Measurements from ENCODE around the gene RTKN.

The RTKN gene

GRCh38 chr2:74396149-74396548 lies 45.6 kb downstream of the RTKN start:
- no peak for DNase-seq (ENCODE audit: low read depth)
- H3K4me3 ChIP-seq (ENCODE audit: control insufficient read depth, low read depth, low read length), result no peak overlapping the region
- no peak for TF ChIP-seq CTCF (IDR thresholded peaks at IDR 0.05; ENCODE audit: control insufficient read depth, insufficient read depth, low read depth, low read length, missing control alignments)

- H3K4me3 ChIP-seq (ENCODE audit: control insufficient read depth, low read depth, low read length), result no peak overlapping the region
- TF ChIP-seq CTCF (IDR thresholded peaks at IDR 0.05; ENCODE audit: control insufficient read depth, insufficient read depth, low read depth, low read length, missing control alignments), result no peak
- no peak for DNase-seq (ENCODE audit: low read depth)
These were observed 48.2 kb downstream of the RTKN start for GRCh38 chr2:74393525-74393924.

GRCh38 chr2:74392449-74392743 lies 49.3 kb downstream of the RTKN start:
- H3K4me3 ChIP-seq (ENCODE audit: control insufficient read depth, low read depth, low read length), result no peak overlapping the region
- TF ChIP-seq CTCF (IDR thresholded peaks at IDR 0.05; ENCODE audit: control insufficient read depth, insufficient read depth, low read depth, low read length, missing control alignments), result no peak
- no peak for DNase-seq (ENCODE audit: low read depth)

GRCh38 chr2:74391580-74392448 lies 49.9 kb downstream of the RTKN start:
- peak; percentile 96 for TF ChIP-seq CTCF (IDR thresholded peaks at IDR 0.05; ENCODE audit: control insufficient read depth, insufficient read depth, low read depth, low read length, missing control alignments)
- DNase-seq (ENCODE audit: low read depth), result peak; percentile 44
- H3K4me3 ChIP-seq (ENCODE audit: control insufficient read depth, low read depth, low read length), result peak overlapping the region; percentile 85

GRCh38 chr2:74391209-74391579 lies 50.5 kb downstream of the RTKN start:
- TF ChIP-seq CTCF (IDR thresholded peaks at IDR 0.05; ENCODE audit: control insufficient read depth, insufficient read depth, low read depth, low read length, missing control alignments), result no peak
- DNase-seq (ENCODE audit: low read depth), result no peak
- peak overlapping the region; percentile 85 for H3K4me3 ChIP-seq (ENCODE audit: control insufficient read depth, low read depth, low read length)

- no peak for TF ChIP-seq CTCF (IDR thresholded peaks at IDR 0.05; ENCODE audit: control insufficient read depth, insufficient read depth, low read depth, low read length, missing control alignments)
- H3K4me3 ChIP-seq (ENCODE audit: control insufficient read depth, low read depth, low read length), result peak overlapping the region; percentile 85
- DNase-seq (ENCODE audit: low read depth), result no peak
These were observed 51.1 kb downstream of the RTKN start for GRCh38 chr2:74390606-74391005.

Data from AG09309 (cell line).